OCI-LY1 (cell line): ENCODE results near the gene PLEKHG3.

ENCODE experiments used
- H2AFZ ChIP-seq: fragments of 200-600 bp; sonication (generic), shearing (Covaris generic); 2 replicates; pipeline ENCODE4 v1.6.0; 2014; ENCODE audit warnings: antibody characterized with exemption, mild to moderate bottlenecking, low read length
- H3F3A ChIP-seq: fragments of 200-600 bp; sonication (generic), shearing (Covaris generic); 2 replicates; pipeline ENCODE4 v1.6.0; 2014; ENCODE audit warnings: mild to moderate bottlenecking, antibody characterized with exemption, low read length, moderate library complexity; ENCODE audit not compliant: insufficient read depth
- H3K27ac ChIP-seq: fragments of 200-600 bp; sonication (generic); 2 replicates; pipeline ENCODE4 v1.5.1; 2014; ENCODE audit warnings: low read length, mixed run types, mild to moderate bottlenecking, low read depth; ENCODE audit not compliant: poor library complexity, severe bottlenecking
- H3K27me3 ChIP-seq: fragments of 200-600 bp; sonication (generic); 2 replicates; pipeline ENCODE4 v1.6.0; 2014; ENCODE audit warnings: antibody characterized with exemption, mild to moderate bottlenecking, low read length, moderate library complexity; ENCODE audit not compliant: insufficient read depth
- H3K36me3 ChIP-seq: fragments of 200-600 bp; sonication (generic); 2 replicates; pipeline ENCODE4 v1.6.1; 2014; ENCODE audit warnings: mild to moderate bottlenecking, antibody characterized with exemption, low read length, moderate library complexity, mixed read lengths; ENCODE audit not compliant: insufficient read depth
- H3K4me1 ChIP-seq: fragments of 200-600 bp; sonication (generic); 2 replicates; pipeline ENCODE4 v1.5.1; 2014; ENCODE audit warnings: mild to moderate bottlenecking, low read length, moderate library complexity; ENCODE audit not compliant: insufficient read depth, severe bottlenecking
- H3K4me2 ChIP-seq: fragments of 200-600 bp; sonication (generic), shearing (Covaris generic); 2 replicates; pipeline ENCODE4 v1.6.1; 2014; ENCODE audit warnings: low read length
- H3K4me3 ChIP-seq: fragments of 200-600 bp; sonication (generic); 2 replicates; pipeline ENCODE4 v1.5.1; 2014; ENCODE audit warnings: low read length, low read depth, mild to moderate bottlenecking, mixed read lengths; ENCODE audit not compliant: poor library complexity, severe bottlenecking
- H3K79me2 ChIP-seq: fragments of 200-600 bp; shearing (Covaris generic); 2 replicates; pipeline ENCODE4 v1.6.1; 2016; ENCODE audit warnings: mixed run types, low read length, mixed read lengths; ENCODE audit not compliant: insufficient read depth
- H3K9ac ChIP-seq: fragments of 200-600 bp; sonication (generic), shearing (Covaris generic); 2 replicates; pipeline ENCODE4 v1.6.1; 2014; ENCODE audit warnings: mild to moderate bottlenecking, low read length, mixed read lengths
- H3K9me2 ChIP-seq: fragments of 200-600 bp; sonication (generic), shearing (Covaris generic); 2 replicates; pipeline ENCODE4 v1.6.1; 2014; ENCODE audit warnings: low read depth, mild to moderate bottlenecking, low read length, mixed read lengths
- H3K9me3 ChIP-seq: fragments of 200-600 bp; shearing (Covaris generic); 2 replicates; pipeline ENCODE4 v1.6.1; 2014; ENCODE audit warnings: low read length, mixed read lengths
- H4K20me1 ChIP-seq: fragments of 200-600 bp; sonication (generic), shearing (Covaris generic); 2 replicates; pipeline ENCODE4 v1.6.0; 2016; ENCODE audit warnings: mild to moderate bottlenecking, low read length; ENCODE audit not compliant: insufficient read depth
- EZH2 ChIP-seq: fragments of 200-600 bp; sonication (generic), shearing (Covaris generic); IDR thresholded peaks from 2 replicates; pipeline ENCODE4 v1.8.0; 2017; ENCODE audit warnings: borderline replicate concordance, mixed run types, mild to moderate bottlenecking, antibody characterized with exemption, low read length, moderate library complexity, mixed read lengths
- TF ChIP-seq, protein P1 (sequence below): fragments of 200-600 bp; sonication (generic), shearing (Covaris generic); IDR thresholded peaks from 2 replicates; pipeline ENCODE4 v1.5.1; 2017; ENCODE audit warnings: mild to moderate bottlenecking, antibody characterized with exemption, low read length, moderate library complexity, mixed read lengths

PLEKHG3 gene

GRCh38 chr14:64707661-64708060 lies 3.4 kb downstream of the PLEKHG3 start:
- H4K20me1 ChIP-seq, result no peaks in the 10 kb centered on the region
- H3K4me2 ChIP-seq, result no peak overlapping the region
- no peaks in the 10 kb centered on the region for H3K36me3 ChIP-seq
- no peaks in the 10 kb centered on the region for H3K27me3 ChIP-seq
- no peak overlapping the region for H3K9ac ChIP-seq
- H3F3A ChIP-seq, result no peaks in the 10 kb centered on the region
- no peaks in the 10 kb centered on the region for H3K4me1 ChIP-seq
- TF ChIP-seq EZH2, result no peak
- TF ChIP-seq, protein P1, sequence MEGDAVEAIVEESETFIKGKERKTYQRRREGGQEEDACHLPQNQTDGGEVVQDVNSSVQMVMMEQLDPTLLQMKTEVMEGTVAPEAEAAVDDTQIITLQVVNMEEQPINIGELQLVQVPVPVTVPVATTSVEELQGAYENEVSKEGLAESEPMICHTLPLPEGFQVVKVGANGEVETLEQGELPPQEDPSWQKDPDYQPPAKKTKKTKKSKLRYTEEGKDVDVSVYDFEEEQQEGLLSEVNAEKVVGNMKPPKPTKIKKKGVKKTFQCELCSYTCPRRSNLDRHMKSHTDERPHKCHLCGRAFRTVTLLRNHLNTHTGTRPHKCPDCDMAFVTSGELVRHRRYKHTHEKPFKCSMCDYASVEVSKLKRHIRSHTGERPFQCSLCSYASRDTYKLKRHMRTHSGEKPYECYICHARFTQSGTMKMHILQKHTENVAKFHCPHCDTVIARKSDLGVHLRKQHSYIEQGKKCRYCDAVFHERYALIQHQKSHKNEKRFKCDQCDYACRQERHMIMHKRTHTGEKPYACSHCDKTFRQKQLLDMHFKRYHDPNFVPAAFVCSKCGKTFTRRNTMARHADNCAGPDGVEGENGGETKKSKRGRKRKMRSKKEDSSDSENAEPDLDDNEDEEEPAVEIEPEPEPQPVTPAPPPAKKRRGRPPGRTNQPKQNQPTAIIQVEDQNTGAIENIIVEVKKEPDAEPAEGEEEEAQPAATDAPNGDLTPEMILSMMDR, result no peak
- no peaks in the 10 kb centered on the region for H3K79me2 ChIP-seq
- no peaks in the 10 kb centered on the region for H3K9me2 ChIP-seq
- H2AFZ ChIP-seq, result no peak overlapping the region
- 0 out of 2 replicates have a peak, but pooled peaks cover under 1% of the 10 kb centered on the region for H3K9me3 ChIP-seq
- no peak overlapping the region for H3K27ac ChIP-seq
- no peak overlapping the region for H3K4me3 ChIP-seq

GRCh38 chr14:64708148-64709004 lies 4.2 kb downstream of the PLEKHG3 start:
- Histone ChIP-seq H3K4me2 (no peak overlapping the region), H3K36me3 (no peaks in the 10 kb centered on the region), H3K9me2 (no peaks in the 10 kb centered on the region), H3K79me2 (no peaks in the 10 kb centered on the region), H3F3A (no peaks in the 10 kb centered on the region), H3K27ac (no peak overlapping the region), H3K27me3 (no peaks in the 10 kb centered on the region; the same call in 1 of the 2 replicates), H3K9me3 (0 out of 2 replicates have a peak, but pooled peaks cover 4% of the 10 kb centered on the region), H3K9ac (no peak overlapping the region), H3K4me3 (no peak overlapping the region), H3K4me1 (no peaks in the 10 kb centered on the region), H4K20me1 (no peaks in the 10 kb centered on the region), H2AFZ (no peak overlapping the region)
- TF ChIP-seq EZH2, result no peak
- TF ChIP-seq, protein P1, result no peak

DNA sequence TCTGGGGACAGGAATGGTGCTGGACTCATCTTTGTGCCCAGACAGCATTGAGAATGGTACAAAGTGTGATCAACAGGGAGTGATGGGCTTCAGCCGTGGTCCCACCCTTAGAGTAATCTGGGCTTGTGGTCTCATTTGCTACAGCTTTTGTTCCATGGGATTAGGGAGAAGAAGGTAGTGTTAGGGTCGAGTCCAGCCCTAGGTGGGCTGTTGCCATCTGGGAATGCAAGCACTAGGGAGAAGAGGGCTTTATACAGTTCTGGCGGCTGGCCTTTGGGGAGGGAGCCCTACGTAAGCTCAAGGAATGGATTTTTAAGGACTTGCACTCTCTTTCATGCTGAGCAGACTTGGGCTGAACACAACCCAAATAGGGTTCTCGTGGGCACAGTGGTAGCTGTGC lies 4.9 kb downstream of the PLEKHG3 start:
- H3K4me1 ChIP-seq, result no peaks in the 10 kb centered on the region
- no peak overlapping the region for H3K9ac ChIP-seq
- no peaks in the 10 kb centered on the region for H3K36me3 ChIP-seq
- no peak for TF ChIP-seq EZH2
- TF ChIP-seq, protein P1, result no peak
- H3K27ac ChIP-seq, result no peak overlapping the region
- no peak overlapping the region for H3K4me2 ChIP-seq
- H3K9me2 ChIP-seq, result no peaks in the 10 kb centered on the region
- H2AFZ ChIP-seq, result no peak overlapping the region
- no peaks in the 10 kb centered on the region; the same call in 1 of the 2 replicates for H3K27me3 ChIP-seq
- H3K79me2 ChIP-seq, result no peaks in the 10 kb centered on the region
- H3F3A ChIP-seq, result no peaks in the 10 kb centered on the region
- no peak overlapping the region for H3K4me3 ChIP-seq
- peaks cover 7% of the 10 kb centered on the region; the same call in 1 of the 2 replicates for H3K9me3 ChIP-seq
- H4K20me1 ChIP-seq, result no peaks in the 10 kb centered on the region
